ENCODE data around the gene CTLA4. TPM values are rescaled to one million over a fixed set of nuclear protein-coding genes. Genes with fewer than 3 reads are reported as not detected.
"Not testable (repeated sequence)": the region's sequence is repeated elsewhere in the genome, so short reads cannot be mapped to it uniquely, and the experiment has no call there.

CTLA4 gene
- total RNA-seq, 1 experiment from 2014 or later, result not detected

DNA sequence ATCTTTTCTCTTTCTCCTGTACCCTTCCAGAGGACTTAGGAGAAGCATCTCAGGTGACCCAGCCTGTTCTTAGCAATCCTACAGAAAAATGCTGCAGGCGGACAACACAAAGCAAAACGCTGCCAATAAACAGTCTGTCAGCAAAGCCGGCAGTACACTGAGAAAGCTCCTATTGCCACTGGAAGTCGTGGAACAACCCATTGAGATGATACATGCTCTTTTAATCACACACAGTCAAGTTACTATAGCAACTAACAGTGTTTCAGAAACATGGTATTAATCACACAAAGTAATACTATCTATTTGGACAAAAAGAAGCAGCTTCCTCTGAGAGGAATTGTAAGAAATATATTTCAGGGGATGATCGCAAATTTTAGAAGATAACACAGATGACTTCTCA is 10.5 kb downstream of the CTLA4 start:
- intact Hi-C loops (cut with micrococcal nuclease), result no loop called here
- Histone ChIP-seq H3K4me1 (ENCODE audit: insufficient read depth, low read length) (peaks cover 9% of the 10 kb centered on the region), H3K36me3 (ENCODE audit: low read depth, low read length) (no peaks in the 10 kb centered on the region), H3K9me2 (replicated peaks; ENCODE audit: low read length) (0 out of 2 replicates have a peak, but pooled peaks cover 4% of the 10 kb centered on the region), H3F3A (ENCODE audit: low read length, unreplicated experiment) (no peaks in the 10 kb centered on the region), H3K79me2 (ENCODE audit: low read length) (no peaks in the 10 kb centered on the region), H2AFZ (ENCODE audit: low read length) (no peak overlapping the region), H3K27me3 (ENCODE audit: low read length) (0 out of 2 replicates have a peak, but pooled peaks cover 9% of the 10 kb centered on the region), H4K20me1 (ENCODE audit: low read length) (no peaks in the 10 kb centered on the region), H3K9ac (ENCODE audit: low read length) (no peak overlapping the region), H3K9me3 (ENCODE audit: low read length) (no peaks in the 10 kb centered on the region), H3K4me3 (ENCODE audit: low read length) (no peak overlapping the region), H3K4me2 (ENCODE audit: low read length) (no peak overlapping the region), H3K27ac (ENCODE audit: low read length) (no peak overlapping the region)
- BruUV-seq (replicated peaks), result no TSS peak
- no peak for ATAC-seq
- TF ChIP-seq CTCF (conservative IDR thresholded peaks at IDR 0.05; ENCODE audit: low read depth, low read length), result no peak
- TF ChIP-seq EZH2phosphoT487 (IDR thresholded peaks at IDR 0.05; ENCODE audit: borderline replicate concordance, low read length), result no peak
- TF ChIP-seq EZH2 (IDR thresholded peaks at IDR 0.05; ENCODE audit: low read length, unreplicated experiment), result no peak
- CTCF ChIA-PET, result no interaction called here
- DNase-seq, result no peak
- POLR2A ChIA-PET (ENCODE audit: unreplicated experiment), result no interaction called here

DNA sequence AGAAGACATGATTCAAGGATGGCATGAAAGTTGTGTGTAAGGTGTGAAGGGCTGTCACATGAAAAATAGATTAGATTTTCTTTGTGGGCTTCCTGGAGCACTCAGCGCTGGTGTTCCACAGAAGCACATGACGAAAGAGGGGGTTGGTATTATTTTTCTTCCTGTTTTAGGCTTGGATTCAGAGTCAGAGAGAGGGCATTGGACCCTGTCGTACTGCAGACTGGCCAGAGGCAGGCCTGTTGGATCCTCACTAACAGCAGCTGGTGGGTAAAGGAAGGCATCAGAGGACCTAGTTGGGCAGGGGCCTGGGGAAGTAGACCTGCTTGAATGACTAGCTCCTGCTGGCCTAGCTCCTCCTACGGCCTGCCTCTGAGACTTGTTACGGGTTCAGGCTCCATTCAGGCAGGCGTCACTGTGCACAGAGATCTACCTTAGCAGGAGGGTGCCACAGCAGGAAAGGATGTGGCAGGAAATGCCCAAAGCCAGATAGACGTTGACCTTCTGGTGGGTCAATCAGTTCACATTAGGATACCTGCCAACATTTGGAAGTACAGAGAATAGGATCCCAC is 13.1 kb downstream of the CTLA4 start:
- TF ChIP-seq EZH2 (IDR thresholded peaks at IDR 0.05; ENCODE audit: low read length, unreplicated experiment) (no peak), EZH2phosphoT487 (IDR thresholded peaks at IDR 0.05; ENCODE audit: borderline replicate concordance, low read length) (no peak), CTCF (conservative IDR thresholded peaks at IDR 0.05; ENCODE audit: low read depth, low read length) (no peak)
- CTCF ChIA-PET, result no interaction called here

DNA sequence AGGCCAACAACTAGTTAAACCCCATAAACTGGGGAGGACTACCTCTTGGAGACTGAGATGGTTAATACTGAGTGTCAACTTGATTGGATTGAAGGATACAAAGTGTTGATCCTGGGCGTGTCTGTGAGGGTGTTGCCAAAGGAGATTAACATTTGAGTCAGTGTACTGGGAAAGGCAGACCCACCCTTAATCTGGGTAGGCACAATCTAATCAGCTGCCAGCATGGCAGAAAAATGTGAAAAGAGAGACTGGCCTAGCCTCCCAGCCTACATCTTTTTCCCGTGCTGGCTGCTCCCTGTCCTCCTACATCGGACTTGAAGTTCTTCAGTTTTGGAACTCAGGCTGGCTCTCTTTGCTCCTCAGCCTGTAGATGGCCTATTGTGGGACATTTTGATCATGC is 13.6 kb downstream of the CTLA4 start:
- DNase-seq; H2AFZ ChIP-seq (ENCODE audit: low read length); H4K20me1 ChIP-seq (ENCODE audit: low read length); intact Hi-C loops (cut with micrococcal nuclease); ATAC-seq; H3K9me2 ChIP-seq (replicated peaks; ENCODE audit: low read length); H3F3A ChIP-seq (ENCODE audit: low read length, unreplicated experiment); H3K36me3 ChIP-seq (ENCODE audit: low read depth, low read length); POLR2A ChIA-PET (ENCODE audit: unreplicated experiment); H3K4me3 ChIP-seq (ENCODE audit: low read length); BruUV-seq (replicated peaks); CTCF ChIA-PET; H3K4me2 ChIP-seq (ENCODE audit: low read length); H3K9ac ChIP-seq (ENCODE audit: low read length); H3K27me3 ChIP-seq (ENCODE audit: low read length); H3K9me3 ChIP-seq (ENCODE audit: low read length); H3K79me2 ChIP-seq (ENCODE audit: low read length); H3K27ac ChIP-seq (ENCODE audit: low read length); H3K4me1 ChIP-seq (ENCODE audit: insufficient read depth, low read length): not testable (repeated sequence)

More for the DNA sequence above, 13.1 kb downstream of the CTLA4 start:
- H3K9ac ChIP-seq (ENCODE audit: low read length), result no peak overlapping the region
- ATAC-seq (no peak), DNase-seq (no peak)
- no peak overlapping the region for H3K4me2 ChIP-seq (ENCODE audit: low read length)
- POLR2A ChIA-PET (ENCODE audit: unreplicated experiment), result no interaction called here
- H3K79me2 ChIP-seq (ENCODE audit: low read length), result no peaks in the 10 kb centered on the region
- H4K20me1 ChIP-seq (ENCODE audit: low read length), result no peaks in the 10 kb centered on the region
- intact Hi-C loops (cut with micrococcal nuclease), result no loop called here
- no peak overlapping the region for H3K4me3 ChIP-seq (ENCODE audit: low read length)
- H3K9me2 ChIP-seq (replicated peaks; ENCODE audit: low read length), result no peaks in the 10 kb centered on the region
- H3K27me3 ChIP-seq (ENCODE audit: low read length), result 0 out of 2 replicates have a peak, but pooled peaks cover 9% of the 10 kb centered on the region
- H3K27ac ChIP-seq (ENCODE audit: low read length), result no peak overlapping the region
- H3K4me1 ChIP-seq (ENCODE audit: insufficient read depth, low read length), result no peaks in the 10 kb centered on the region
- no peak overlapping the region for H2AFZ ChIP-seq (ENCODE audit: low read length)
- no peaks in the 10 kb centered on the region for H3K36me3 ChIP-seq (ENCODE audit: low read depth, low read length)
- H3F3A ChIP-seq (ENCODE audit: low read length, unreplicated experiment), result no peaks in the 10 kb centered on the region
- H3K9me3 ChIP-seq (ENCODE audit: low read length), result no peaks in the 10 kb centered on the region
- BruUV-seq (replicated peaks), result no TSS peak
